Activated CD8-positive, alpha-beta memory T cell treated with anti-CD3 and anti-CD28 coated beads, Interleukin-2, amount 50 U/mL, for 1 hour (primary cell): ENCODE measurements around the gene ENPP1.
"Not testable (repeated sequence)": the region's sequence is repeated elsewhere in the genome, so short reads cannot be mapped to it uniquely, and the experiment has no call there.

Experiments
- DNase-seq: peaks from one replicate; pipeline ENCODE4 v3.0.0-alpha.2; 2020; ENCODE audit errors: extremely low read depth

Gene ENPP1

DNA sequence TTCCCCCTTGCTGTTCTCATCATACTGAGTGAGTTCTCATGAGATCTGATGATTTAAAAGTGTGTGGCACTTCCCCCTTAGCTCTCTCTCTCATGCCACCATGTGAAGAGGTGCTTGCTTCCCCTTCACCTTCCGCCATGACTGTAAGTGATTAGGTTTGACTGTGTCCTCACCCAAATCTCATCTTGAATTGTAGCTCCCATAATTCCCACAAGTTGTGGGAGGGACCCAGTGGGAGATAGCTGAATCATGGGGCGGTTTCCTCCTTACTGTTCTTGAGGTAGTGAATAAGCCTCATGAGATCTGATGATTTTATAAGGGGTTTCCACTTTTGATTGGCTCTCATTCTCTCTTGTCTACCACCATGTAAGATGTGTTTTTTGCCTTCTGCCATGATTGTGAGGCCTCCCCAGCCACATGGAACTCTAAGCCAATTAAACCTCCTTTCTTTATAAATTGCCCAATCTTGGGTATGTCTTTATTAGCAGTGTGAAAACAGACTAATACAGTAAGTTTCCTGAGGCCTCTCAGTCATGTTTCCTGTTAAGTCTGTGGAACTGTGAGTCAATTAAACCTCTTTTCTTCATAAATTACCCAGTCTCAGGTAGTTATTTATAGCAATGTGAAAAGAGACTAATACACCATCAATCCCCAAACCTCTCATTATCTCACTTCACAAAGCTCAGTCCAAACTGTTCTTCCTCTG, 108.4 kb downstream of the ENPP1 start:
- DNase-seq, result not testable (repeated sequence)

DNA sequence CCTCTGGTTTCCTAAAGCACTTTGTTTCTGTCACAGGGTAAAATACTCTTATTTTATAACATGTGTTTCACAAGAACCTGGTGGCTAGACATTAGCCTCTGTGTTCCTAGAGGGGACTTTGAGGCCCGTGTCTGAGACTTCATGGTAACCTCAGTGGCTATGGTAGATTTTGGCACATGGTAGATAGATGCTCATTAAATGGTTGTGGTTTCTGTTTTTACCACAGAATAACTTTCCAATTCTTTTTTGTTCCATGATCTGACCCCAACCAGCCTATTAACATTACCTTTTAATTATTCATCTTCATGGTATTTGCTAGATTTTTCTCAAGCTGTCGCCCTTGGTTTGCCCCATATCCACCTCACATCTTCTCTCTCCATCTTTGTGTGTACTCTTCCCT, 109.0 kb downstream of the ENPP1 start:
- no peak for DNase-seq

DNA sequence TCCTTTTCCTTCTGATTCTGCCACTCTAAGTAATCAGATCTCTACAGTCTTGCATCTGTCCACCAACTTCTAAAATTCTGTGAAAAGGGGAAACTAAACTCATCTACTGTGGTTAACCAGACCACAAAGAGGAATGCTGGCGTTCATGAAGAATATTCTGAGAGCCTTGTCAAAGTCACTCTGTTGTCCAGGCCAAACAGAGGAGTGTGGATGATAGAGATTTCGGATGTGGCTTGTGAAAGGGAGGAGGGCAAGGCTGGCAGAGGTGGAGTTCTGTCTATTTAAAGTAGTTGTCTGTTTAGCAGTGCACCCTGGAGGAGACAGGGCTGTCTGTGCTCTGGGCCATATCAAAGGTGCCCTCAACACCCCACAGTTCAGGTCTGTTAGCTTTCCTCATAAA, 109.5 kb downstream of the ENPP1 start:
- no peak for DNase-seq

DNA sequence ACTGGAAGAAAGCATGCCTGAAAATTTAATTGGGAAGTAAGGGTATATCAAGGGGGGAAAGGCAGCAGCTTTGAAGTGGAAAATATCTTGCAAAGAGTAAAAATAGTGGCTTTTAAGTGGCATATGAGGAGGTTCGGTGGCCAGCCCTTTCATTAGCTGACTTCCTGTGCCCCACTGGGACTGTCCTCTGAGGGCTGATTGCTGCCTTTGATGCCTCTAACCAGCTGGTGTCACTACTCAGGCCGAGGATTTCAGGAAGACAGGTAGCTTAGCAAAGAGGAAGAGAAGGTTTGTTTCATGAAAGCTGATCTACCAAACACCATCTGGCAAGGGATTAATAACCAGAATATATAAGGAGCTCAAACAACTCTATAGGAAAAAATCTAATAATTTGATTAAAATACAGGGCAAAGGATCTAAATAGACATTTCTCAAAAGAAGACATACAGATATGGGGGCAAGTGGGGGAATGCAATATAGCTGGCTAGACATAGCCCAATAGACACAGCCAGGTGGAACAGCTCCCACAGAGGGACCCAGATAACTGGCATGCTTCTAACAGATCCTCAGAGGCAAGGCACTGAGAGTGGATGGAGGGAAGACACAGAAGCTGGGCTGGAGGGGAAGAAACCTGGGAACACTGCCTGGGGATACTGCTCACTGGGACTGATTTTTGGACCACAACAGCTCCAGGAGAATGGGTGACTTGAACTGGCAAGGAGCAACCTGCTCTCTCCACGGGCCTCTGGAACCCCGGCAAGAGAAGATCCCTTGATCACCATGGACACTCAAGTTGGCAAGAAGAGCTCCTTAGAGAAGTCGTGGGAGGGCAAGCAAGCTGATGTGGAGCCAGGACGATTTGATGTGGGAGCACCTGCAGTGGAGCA, 110.2 kb downstream of the ENPP1 start:
- no peak for DNase-seq

DNA sequence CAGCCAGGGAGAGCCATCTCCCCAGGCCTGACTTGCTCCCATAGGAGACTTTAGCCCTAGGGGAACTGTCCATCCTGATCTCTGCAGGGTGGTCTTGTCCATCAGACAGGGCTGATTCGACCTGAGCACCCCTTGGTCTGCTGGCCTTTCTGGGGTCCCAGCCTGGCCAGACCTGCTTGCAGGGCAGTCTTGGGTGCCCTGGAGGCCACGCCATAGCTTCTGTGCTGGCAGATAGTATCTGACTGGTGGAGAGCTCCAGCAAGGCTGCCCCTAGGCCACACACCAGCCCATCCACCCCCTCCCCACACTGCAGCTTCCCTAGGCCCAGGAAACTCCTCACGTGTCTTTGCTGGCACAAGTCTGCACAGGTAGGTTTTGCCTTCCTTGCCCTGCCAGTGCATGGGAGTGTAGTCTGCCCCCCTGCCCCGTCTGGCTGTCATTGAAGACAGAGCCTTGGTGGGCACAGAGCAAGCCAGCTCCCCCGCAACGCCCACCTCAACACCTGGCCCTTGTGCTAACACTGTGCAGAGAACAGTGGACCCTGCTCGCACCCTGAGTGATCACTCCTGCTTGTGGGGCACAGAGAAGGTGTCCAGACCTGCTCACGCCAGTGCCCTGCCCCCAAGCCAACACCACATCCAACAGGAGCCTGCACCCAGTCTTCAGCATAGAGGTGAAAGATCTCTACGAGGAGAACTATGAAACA, 111.0 kb downstream of the ENPP1 start:
- no peak for DNase-seq

DNA sequence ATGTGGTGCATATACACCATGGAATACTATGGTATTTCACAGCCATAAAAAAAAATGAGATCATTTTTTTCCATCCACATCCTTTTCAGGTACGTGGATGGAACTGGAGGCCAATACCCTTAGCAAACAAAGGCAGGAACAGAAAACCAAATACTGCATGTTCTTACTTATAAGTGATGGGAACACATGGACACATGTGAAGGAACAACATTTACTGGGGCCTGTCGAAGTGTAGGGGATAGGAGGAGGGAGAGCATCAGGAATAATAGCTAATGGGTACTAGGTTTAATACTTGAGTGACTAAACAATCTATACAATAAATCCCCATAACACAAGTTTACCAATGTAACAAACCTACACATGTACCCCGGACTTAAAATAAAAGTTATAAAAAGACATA, 112.8 kb downstream of the ENPP1 start:
- no peak for DNase-seq

DNA sequence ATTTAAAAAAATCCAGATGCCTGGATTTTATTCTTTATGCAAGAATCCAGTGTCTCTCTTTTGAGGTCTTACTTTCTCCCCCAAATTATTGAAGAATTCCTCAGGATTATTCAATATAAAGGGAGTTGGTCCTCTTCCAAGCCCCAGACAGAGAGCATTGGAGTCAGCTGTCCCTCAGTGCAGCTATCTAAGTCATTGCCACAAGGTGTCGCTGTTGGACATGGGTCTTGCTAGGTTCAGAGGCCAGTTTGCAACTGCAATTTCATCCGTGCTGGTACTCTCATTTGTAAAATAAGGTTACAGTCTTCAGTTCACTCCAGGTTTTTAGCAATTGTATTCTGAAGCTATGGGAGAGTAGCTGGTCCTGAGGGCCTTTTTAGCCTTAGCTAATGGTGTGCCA, 115.5 kb downstream of the ENPP1 start:
- DNase-seq, result no peak

DNA sequence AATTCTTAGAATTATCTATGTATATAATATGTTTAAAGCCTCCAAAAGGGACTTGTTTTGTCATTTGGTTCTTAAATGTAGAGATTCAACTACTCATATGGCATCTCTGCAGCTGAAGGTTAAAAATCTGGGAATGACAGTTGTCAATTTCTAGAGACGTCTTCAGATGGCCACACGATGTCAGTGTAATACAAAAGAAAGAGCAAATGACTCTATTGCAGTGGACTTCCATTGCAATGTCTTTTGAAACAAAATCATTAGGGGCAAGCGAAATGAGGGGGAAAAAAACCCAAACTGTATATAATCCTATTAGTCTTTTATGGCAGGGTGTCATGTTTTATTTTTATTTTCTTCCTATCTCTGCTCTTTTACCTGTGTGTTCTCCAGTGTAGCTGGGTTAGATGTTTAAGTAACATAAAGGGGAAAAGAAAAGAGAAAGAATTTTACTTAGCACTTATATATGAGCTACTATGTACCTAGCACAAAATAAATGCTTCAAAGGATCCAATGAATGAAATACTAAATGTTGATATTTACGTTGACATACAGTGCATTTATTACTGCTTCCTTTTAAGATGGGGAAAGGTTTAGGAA, 117.2 kb downstream of the ENPP1 start:
- DNase-seq, result no peak

DNA sequence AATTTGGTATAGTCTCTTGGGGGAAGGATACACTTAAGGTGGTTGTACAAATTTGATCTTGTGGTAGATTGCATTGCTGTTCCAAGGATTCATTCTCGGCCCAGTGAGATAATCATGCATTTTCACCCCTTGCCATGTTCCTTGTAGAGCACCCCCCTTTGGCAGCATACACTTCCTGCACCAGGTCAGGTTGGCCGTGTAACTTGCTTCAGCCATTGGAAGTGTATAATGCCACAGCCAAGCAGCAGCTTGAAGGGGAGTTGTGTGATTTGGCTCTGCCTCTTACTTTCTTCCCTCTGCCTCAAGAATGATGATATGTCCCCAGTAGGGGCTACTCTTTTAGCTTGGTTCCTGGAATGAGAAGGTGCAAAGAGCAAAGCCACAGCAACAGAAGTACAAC, 121.4 kb downstream of the ENPP1 start:
- no peak for DNase-seq

DNA sequence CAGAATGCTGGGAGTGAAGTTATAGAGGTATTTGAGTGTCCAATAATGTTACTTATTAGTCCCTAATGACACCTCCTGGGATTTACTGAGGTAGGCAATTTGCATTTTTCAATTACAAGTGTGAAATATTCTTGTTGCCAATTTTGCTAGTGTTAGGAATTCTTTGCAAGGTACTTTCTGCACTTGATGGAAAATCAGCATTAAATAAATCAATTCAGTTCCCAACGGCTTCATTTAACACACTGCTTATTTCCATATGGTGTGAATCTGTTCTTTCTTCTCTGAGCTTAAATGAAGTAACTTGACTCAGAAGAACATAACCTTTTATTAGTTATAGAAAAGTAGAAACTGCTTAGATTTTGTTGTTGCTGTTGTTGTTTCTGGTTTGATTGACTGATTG, 122.2 kb downstream of the ENPP1 start:
- no peak for DNase-seq

DNA sequence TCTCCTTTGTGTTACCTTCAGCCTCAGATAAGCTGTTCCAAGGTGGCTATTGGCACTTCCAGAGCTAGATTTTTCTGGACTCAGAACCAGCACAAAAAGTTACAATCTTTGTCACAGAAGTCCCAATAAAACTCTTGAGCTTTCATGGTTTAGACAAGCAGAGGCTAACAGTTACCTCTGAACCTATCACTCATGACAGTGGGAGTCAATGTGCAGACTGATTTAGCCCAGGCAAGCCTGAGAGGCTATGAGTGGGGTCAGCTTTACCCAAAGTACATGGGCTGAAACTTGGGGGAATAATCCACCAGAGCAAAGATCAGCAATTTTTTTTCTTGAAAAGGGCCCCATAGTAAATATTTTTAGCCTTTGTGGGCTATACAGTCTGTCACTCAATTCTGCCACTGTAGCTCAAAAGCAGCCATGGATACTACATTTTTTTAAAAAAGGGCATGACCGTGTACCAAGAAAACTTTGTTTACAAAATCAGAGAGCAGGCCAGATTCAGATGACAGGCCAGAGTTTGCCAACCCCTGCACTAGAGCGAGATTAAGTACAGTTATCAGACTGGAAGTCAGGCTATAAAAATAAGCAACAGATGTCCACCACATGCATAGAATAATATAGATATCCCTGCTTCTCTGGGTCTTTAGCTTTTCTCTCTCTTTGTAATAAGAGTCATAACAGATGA, 123.4 kb downstream of the ENPP1 start:
- no peak for DNase-seq

DNA sequence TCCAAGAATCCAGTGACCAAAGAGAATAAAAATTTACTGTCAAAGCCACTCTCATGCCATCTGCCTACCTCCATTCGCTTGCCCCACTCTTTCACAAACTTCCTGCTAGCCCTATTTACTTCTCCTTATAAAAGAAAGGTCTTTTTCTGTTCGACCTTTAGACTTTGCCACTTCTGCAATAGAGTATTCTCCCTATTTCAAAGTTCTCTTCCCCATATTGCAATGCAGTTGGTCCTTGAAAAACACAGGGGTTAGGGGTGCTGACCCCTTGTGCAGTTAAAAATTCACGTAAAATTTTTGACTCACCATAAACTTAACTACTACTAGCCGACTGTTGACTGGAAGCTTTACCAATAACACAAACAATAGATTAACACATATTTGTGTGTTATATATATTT, 128.3 kb downstream of the ENPP1 start:
- DNase-seq, result no peak

DNA sequence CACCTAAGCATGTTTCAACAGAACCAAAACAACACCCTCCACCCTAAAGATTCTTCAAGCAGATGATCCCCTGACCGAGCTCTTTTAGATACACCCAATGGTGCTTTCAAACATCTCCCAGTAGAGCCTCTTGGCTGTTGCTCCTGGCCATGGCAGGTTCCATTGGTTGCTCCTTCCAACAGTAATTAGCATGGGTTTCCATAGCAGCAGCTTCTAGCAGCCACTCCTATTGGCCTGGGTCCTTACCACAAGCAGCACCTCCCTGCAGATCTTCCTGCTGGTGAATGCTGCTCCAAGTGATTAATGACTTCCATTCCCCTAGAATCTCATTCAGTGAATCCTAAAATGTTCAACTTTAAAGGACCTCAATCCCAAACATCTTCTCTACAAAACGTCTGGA, 129.4 kb downstream of the ENPP1 start:
- DNase-seq, result no peak

DNA sequence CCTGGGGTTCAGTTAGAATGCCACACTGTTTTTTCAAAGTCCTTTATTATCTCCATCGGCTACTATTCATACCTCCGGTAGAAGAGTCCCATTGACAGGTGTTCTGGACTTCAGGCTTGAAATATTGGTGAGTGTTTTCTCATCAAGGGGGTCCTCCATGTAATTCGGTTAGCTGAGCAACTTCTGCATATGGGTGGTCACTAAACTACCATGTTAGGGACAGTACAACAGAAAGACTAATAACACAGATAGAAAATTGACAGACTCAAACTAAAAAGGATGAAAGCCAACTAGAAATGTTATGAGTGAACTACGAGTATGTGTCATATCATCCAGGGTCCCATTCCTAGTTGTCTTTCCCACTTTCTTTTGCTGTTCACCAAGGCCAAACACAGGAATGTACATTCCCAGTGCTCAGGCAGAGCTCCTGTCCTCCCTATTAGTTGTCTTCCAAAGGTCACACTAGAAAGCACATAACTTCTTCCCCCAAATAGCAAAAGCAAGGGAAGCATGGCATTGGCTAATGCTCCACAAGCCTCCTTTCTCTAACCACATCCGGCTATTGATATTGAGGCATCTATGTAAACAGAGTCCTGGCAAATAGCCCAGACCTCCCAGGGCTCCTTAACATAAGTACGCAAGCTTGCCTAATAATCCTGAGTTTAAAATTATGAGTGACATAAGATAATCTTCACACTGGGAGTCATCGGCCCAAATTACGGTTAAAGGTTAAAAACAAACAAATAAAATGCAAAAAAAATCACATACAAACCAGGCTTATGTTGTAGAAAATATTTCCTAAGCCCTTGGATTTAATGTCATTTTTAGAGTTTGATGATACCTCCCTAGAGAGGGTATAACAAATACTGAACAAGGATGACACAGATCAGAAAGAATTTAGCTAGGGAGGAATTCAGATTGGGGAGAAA, 130.1 kb downstream of the ENPP1 start:
- DNase-seq, result no peak
